ENCODE data around the gene CPLANE1. TPM values are rescaled to one million over a fixed set of nuclear protein-coding genes. Genes with fewer than 3 reads are reported as not detected.
"Not testable (repeated sequence)": the region's sequence is repeated elsewhere in the genome, so short reads cannot be mapped to it uniquely, and the experiment has no call there.

CPLANE1 gene
- 35.5 TPM for total RNA-seq

DNA sequence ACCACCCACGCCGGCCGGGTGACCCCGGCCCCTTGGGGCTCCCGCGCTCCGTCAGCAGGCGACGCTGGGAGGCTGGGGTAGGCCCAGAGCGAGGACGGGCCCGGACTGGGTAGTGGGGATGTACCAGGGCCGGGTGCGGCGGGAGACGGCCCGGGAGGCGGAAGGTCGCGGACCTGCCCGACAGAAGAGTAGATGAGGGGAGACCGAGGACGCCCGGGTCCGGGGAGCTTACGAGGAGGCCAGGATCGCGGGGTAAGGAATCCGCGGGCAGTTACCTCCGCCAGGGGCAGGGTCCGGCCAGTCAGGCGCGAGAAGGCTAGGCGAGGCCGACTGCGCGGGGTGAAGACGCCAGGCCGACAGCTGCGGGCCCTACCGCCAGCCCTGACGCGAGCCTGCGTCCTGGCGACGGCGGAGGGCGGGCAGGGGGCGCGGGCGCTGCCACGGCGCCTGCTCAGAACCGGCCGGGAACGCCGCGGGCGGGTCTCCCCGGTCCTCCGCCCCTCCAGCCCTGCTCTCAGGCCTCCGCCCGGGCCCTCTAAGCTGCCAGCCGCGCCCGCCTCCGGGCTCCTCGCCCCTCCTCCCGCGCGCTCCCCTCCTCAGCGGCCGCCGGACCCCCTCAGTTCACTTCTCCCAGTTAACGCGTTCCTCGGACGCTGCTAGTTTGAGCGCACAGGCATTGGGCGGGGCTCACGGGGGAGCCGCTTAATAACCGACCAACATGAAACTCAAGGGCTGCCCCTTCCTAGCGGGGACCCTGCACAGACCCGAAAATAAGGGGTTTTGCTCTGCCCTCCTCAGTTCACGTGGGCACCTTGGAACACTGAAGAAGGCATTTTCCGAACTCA is at the start of gene CPLANE1:
TSS of gene CPLANE1 (minus strand) at position 407 of the 845 bp plus-strand sequence. CDS start 1,678 bp downstream, outside the sequence.
- H3K27ac ChIP-seq (ENCODE audit: low read depth, low read length): peak within 1 kb of the TSS; percentile 97
- no peaks in the 10 kb centered on the region for H3K27me3 ChIP-seq (ENCODE audit: control insufficient read depth in 3 of 3, insufficient read depth in 3 of 3, low read length in 3 of 3)
- no peaks in the 10 kb centered on the region for H3K36me3 ChIP-seq (ENCODE audit: control insufficient read depth in 3 of 3, insufficient read depth in 3 of 3, low read length in 3 of 3)
- H3K9me3 ChIP-seq (ENCODE audit: control insufficient read depth in 3 of 3, low read length in 3 of 3): no peaks in the 10 kb centered on the region
- H3K4me1 ChIP-seq (ENCODE audit: control insufficient read depth in 3 of 3, insufficient read depth in 3 of 3, low read length in 3 of 3): peaks cover 8 to 10% (median 9%) of the 10 kb centered on the region in 3 donors
- H3K4me3 ChIP-seq (ENCODE audit: low read length in 3 of 3): peak within 1 kb of the TSS; percentile 88 to 93 (median 92)
- peak within 1 kb of the TSS; percentile 96 to 99 (median 97) for H3K9ac ChIP-seq (ENCODE audit: low read depth in 1 of 3, low read length in 3 of 3)

DNA sequence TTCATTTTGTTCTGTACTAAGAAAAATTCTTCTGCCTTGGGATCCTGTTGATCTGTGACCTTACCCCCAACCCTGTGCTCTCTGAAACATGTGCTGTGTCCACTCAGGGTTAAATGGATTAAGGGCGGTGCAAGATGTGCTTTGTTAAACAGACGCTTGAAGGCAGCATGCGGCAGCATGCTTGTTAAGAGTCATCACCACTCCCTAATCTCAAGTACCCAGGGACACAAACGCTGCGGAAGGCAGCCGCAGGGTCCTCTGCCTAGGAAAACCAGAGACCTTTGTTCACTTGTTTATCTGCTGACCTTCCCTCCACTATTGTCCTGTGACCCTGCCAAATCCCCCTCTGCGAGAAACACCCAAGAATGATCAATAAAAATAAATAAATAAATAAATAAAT is 47.1 kb upstream of the CPLANE1 start:
- H3K27ac ChIP-seq (ENCODE audit: low read depth, low read length); H3K4me1 ChIP-seq (ENCODE audit: control insufficient read depth in 3 of 3, insufficient read depth in 3 of 3, low read length in 3 of 3); H3K9me3 ChIP-seq (ENCODE audit: control insufficient read depth in 3 of 3, low read length in 3 of 3); H3K27me3 ChIP-seq (ENCODE audit: control insufficient read depth in 3 of 3, insufficient read depth in 3 of 3, low read length in 3 of 3); H3K4me3 ChIP-seq (ENCODE audit: low read length in 3 of 3); H3K9ac ChIP-seq (ENCODE audit: low read depth in 1 of 3, low read length in 3 of 3): not testable (repeated sequence)
- H3K36me3 ChIP-seq (ENCODE audit: control insufficient read depth in 3 of 3, insufficient read depth in 3 of 3, low read length in 3 of 3): peaks cover 15 to 40% (median 38%) of the 10 kb centered on the region in 3 donors

DNA sequence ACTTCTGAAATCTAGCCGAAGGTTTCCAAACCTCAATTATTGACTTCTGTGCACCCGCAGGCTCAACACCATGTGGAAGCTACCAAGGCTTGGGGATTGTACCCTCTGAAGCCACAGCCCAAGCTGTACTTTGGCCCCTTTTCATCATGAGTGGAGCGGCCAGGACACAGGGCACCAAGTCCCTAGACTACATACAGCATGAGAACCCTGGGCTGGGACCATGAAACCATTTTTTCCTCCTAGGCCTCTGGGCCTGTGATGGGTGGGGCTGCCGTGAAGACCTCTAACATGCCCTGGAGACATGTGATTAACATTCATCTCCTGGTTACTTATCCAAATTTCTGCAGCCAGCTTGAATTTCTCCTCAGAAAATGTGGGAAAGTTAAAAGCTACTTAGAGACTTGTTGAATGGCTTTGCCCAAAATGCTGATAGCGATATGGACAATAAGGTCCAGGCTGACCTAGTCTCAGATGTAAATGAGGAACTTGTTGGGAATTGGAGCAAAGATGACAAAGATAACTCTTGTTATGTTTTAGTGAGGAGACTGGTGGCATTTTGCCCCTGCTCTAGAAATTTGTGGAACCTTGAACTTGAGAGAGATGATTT is 34.1 kb upstream of the CPLANE1 start:
- Histone ChIP-seq H3K36me3 (ENCODE audit: control insufficient read depth in 3 of 3, insufficient read depth in 3 of 3, low read length in 3 of 3) (no peaks in the 10 kb centered on the region), H3K9ac (ENCODE audit: low read depth in 1 of 3, low read length in 3 of 3) (no peak overlapping the region), H3K9me3 (ENCODE audit: control insufficient read depth in 3 of 3, low read length in 3 of 3) (no peaks in the 10 kb centered on the region), H3K4me1 (ENCODE audit: control insufficient read depth in 3 of 3, insufficient read depth in 3 of 3, low read length in 3 of 3) (no peaks in the 10 kb centered on the region), H3K4me3 (ENCODE audit: low read length in 3 of 3) (no peak overlapping the region), H3K27me3 (ENCODE audit: control insufficient read depth in 3 of 3, insufficient read depth in 3 of 3, low read length in 3 of 3) (no peaks in the 10 kb centered on the region), H3K27ac (ENCODE audit: low read depth, low read length) (no peak overlapping the region)

DNA sequence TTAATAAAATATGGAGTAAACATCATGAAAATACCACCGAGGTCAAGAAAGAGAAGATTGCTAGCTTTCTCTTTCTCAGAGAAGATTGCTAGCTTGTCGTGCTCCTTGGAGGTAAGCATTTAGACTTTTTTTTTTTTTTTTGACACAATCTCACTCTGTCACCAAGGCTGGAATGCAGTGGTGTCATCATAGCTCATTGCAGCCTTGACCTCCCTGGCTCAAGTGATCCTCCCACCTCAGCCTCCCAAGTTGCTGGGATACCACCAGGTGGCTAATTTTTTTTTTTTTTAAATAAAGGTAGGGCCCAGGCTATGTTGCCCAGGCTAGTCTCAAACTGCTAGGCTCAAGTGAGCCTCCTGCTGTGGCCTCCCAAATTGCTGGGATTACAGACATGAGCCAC is 26.3 kb upstream of the CPLANE1 start:
- Histone ChIP-seq H3K27ac (ENCODE audit: low read depth, low read length) (no peak overlapping the region), H3K27me3 (ENCODE audit: control insufficient read depth in 3 of 3, insufficient read depth in 3 of 3, low read length in 3 of 3) (no peaks in the 10 kb centered on the region), H3K4me3 (ENCODE audit: low read length in 3 of 3) (no peak overlapping the region), H3K4me1 (ENCODE audit: control insufficient read depth in 3 of 3, insufficient read depth in 3 of 3, low read length in 3 of 3) (no peaks in the 10 kb centered on the region), H3K9ac (ENCODE audit: low read depth in 1 of 3, low read length in 3 of 3) (no peak overlapping the region), H3K36me3 (ENCODE audit: control insufficient read depth in 3 of 3, insufficient read depth in 3 of 3, low read length in 3 of 3) (no peaks in the 10 kb centered on the region), H3K9me3 (ENCODE audit: control insufficient read depth in 3 of 3, low read length in 3 of 3) (no peaks in the 10 kb centered on the region)

DNA sequence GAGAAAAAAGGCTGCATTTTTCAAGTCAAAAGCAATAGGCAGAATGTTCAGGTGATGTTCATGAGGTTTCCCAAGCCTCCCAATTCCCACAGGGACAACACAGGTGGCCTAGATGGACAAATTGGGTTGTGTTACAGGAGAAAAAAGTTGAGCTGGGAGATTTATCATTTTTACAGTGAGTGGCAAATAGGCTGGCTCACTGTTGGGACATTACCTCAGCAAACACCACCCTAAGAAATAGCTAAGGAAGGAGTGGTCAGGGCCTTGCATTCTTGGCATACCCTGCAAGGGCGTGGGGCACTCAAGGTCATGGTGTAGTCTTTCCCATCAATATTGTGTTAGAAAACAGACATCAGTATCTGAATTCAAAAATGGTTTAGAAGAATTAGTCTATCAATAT is 23.3 kb upstream of the CPLANE1 start:
- Histone ChIP-seq H3K36me3 (ENCODE audit: control insufficient read depth in 3 of 3, insufficient read depth in 3 of 3, low read length in 3 of 3) (no peaks in the 10 kb centered on the region), H3K27ac (ENCODE audit: low read depth, low read length) (no peak overlapping the region), H3K4me3 (ENCODE audit: low read length in 3 of 3) (no peak overlapping the region), H3K9ac (ENCODE audit: low read depth in 1 of 3, low read length in 3 of 3) (no peak overlapping the region), H3K9me3 (ENCODE audit: control insufficient read depth in 3 of 3, low read length in 3 of 3) (peaks cover 0 to 2% (median 0%) of the 10 kb centered on the region in 3 donors), H3K4me1 (ENCODE audit: control insufficient read depth in 3 of 3, insufficient read depth in 3 of 3, low read length in 3 of 3) (no peaks in the 10 kb centered on the region), H3K27me3 (ENCODE audit: control insufficient read depth in 3 of 3, insufficient read depth in 3 of 3, low read length in 3 of 3) (no peaks in the 10 kb centered on the region)

DNA sequence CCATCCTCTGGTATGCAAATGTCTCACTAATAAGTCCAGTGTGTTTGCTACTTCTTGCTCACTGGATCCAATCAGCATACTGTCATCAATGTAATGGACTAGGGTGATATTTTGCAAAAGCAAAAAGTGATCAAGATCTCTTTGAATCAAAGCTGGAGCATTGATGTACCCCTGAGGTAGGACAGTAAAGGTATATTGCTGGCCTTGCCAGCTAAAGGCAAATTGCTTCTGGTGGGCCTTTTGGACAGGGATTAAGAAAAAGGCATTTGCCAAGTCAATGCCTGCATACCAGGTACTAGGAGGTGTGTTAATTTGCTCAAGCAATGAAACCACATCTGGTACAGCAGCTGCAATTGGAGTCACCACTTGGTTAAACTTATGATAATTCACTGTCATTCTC is 18.9 kb upstream of the CPLANE1 start:
- not testable (repeated sequence) for H3K27me3 ChIP-seq (ENCODE audit: control insufficient read depth in 3 of 3, insufficient read depth in 3 of 3, low read length in 3 of 3); H3K27ac ChIP-seq (ENCODE audit: low read depth, low read length); H3K4me1 ChIP-seq (ENCODE audit: control insufficient read depth in 3 of 3, insufficient read depth in 3 of 3, low read length in 3 of 3); H3K9me3 ChIP-seq (ENCODE audit: control insufficient read depth in 3 of 3, low read length in 3 of 3); H3K36me3 ChIP-seq (ENCODE audit: control insufficient read depth in 3 of 3, insufficient read depth in 3 of 3, low read length in 3 of 3); H3K9ac ChIP-seq (ENCODE audit: low read depth in 1 of 3, low read length in 3 of 3); H3K4me3 ChIP-seq (ENCODE audit: low read length in 3 of 3)

DNA sequence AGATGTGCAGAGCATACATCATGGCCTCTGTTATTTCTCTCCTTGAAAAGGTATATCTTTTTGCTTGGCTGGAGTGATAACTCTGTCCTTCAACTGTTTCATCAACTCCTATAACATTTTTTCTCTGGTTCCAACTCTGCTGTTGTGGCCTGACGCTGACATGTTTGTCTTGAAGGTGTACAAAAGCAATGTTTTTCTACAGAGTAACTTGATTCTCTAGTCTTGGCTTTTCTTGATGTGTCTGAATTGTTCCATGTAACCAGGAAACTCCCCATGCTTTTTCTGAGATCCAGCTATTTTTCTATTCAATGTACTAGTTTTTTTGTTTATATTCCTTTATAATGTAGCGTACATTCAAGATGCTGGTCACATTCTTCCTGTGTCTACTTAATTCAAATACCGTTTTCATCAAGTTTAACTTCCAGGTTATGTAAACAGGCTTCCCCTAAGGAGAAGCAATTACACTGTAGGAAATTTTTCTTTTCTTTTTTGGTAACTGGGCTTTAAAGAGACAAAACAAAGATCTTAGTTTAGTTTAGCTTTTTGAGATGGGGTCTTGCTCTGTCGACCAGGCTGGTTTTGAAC is 6.7 kb upstream of the CPLANE1 start:
- Histone ChIP-seq H3K27ac (ENCODE audit: low read depth, low read length) (no peak overlapping the region), H3K4me1 (ENCODE audit: control insufficient read depth in 3 of 3, insufficient read depth in 3 of 3, low read length in 3 of 3) (no peaks in the 10 kb centered on the region), H3K36me3 (ENCODE audit: control insufficient read depth in 3 of 3, insufficient read depth in 3 of 3, low read length in 3 of 3) (no peaks in the 10 kb centered on the region), H3K9ac (ENCODE audit: low read depth in 1 of 3, low read length in 3 of 3) (no peak overlapping the region), H3K4me3 (ENCODE audit: low read length in 3 of 3) (no peak overlapping the region), H3K9me3 (ENCODE audit: control insufficient read depth in 3 of 3, low read length in 3 of 3) (no peaks in the 10 kb centered on the region), H3K27me3 (ENCODE audit: control insufficient read depth in 3 of 3, insufficient read depth in 3 of 3, low read length in 3 of 3) (no peaks in the 10 kb centered on the region)

DNA sequence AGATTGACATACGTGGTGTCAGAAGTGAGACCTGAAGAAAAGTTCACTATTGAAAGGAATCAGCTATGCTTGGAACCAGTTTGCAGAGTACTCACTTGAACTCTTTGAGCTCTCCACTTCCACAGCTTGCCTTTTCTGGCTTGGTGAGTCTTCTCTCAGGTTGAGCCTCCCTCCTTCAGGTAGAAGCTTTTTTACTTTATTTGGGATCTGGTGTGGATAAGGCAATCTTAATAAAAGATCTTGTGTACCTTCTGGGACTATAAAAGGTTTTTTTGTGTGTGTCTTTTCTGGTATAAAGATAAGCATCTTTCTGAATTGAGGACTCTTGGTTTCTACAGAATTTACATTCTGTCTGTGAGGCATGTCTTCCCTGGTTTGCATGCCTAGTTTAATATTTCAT is 5.4 kb upstream of the CPLANE1 start:
- H3K4me3 ChIP-seq (ENCODE audit: low read length in 3 of 3): no peak overlapping the region
- no peaks in the 10 kb centered on the region for H3K36me3 ChIP-seq (ENCODE audit: control insufficient read depth in 3 of 3, insufficient read depth in 3 of 3, low read length in 3 of 3)
- no peak overlapping the region for H3K9ac ChIP-seq (ENCODE audit: low read depth in 1 of 3, low read length in 3 of 3)
- H3K27ac ChIP-seq (ENCODE audit: low read depth, low read length): no peak overlapping the region
- H3K9me3 ChIP-seq (ENCODE audit: control insufficient read depth in 3 of 3, low read length in 3 of 3): no peaks in the 10 kb centered on the region
- no peaks in the 10 kb centered on the region for H3K27me3 ChIP-seq (ENCODE audit: control insufficient read depth in 3 of 3, insufficient read depth in 3 of 3, low read length in 3 of 3)
- H3K4me1 ChIP-seq (ENCODE audit: control insufficient read depth in 3 of 3, insufficient read depth in 3 of 3, low read length in 3 of 3): peaks cover 0 to 4% (median 4%) of the 10 kb centered on the region in 3 donors

DNA sequence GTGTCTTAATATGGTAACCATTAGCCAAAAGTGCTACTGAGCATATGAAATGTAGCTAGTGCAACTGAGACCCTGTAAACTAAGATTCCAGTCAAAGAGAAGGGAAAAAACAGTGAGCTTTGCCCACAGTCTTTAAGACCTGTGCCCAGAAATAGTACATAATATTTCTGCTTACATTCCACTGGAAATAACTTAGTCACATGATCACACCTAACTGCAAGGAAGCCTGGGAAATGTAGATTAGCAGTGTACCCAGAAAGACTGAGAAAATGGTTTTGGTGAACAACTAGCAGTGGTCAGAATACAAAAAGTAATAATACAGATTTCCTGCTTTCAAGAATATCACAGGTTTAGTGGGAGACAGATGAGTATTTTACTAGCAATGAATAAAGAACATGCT is 2.5 kb upstream of the CPLANE1 start:
- no peak overlapping the region for H3K27ac ChIP-seq (ENCODE audit: low read depth, low read length)
- no peaks in the 10 kb centered on the region for H3K27me3 ChIP-seq (ENCODE audit: control insufficient read depth in 3 of 3, insufficient read depth in 3 of 3, low read length in 3 of 3)

DNA sequence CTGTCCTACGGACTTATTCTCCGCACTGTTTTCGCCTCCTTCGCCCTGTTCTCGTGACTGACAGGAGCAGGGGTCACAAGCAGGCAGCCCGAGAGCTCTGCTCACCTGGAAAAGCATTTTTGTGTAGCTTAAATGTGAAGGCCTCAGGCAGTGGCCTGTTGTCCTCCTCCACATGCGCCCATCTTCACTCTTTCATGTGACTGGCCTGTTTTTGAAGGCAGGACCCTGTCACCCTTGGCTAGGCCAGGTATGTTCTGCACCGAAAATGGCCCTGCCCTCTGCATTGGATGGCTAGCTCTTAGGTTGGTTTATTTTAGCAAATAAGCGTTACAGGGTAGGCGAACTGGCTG is 614 bp upstream of the CPLANE1 start:
- H3K36me3 ChIP-seq (ENCODE audit: control insufficient read depth in 3 of 3, insufficient read depth in 3 of 3, low read length in 3 of 3): no peaks in the 10 kb centered on the region
- H3K4me1 ChIP-seq (ENCODE audit: control insufficient read depth in 3 of 3, insufficient read depth in 3 of 3, low read length in 3 of 3): peaks cover 8 to 10% (median 9%) of the 10 kb centered on the region in 3 donors
- H3K9ac ChIP-seq (ENCODE audit: low read depth in 1 of 3, low read length in 3 of 3): peak overlapping the region; percentile 96 to 99 (median 97)
- H3K27me3 ChIP-seq (ENCODE audit: control insufficient read depth in 3 of 3, insufficient read depth in 3 of 3, low read length in 3 of 3): no peaks in the 10 kb centered on the region
- no peaks in the 10 kb centered on the region for H3K9me3 ChIP-seq (ENCODE audit: control insufficient read depth in 3 of 3, low read length in 3 of 3)
- H3K4me3 ChIP-seq (ENCODE audit: low read length in 3 of 3): peak overlapping the region; percentile 88 to 93 (median 92)
- peak overlapping the region; percentile 97 for H3K27ac ChIP-seq (ENCODE audit: low read depth, low read length)

More for the DNA sequence above, 2.5 kb upstream of the CPLANE1 start:
- H3K4me3 ChIP-seq (ENCODE audit: low read length in 3 of 3): no peak overlapping the region
- H3K9me3 ChIP-seq (ENCODE audit: control insufficient read depth in 3 of 3, low read length in 3 of 3): no peaks in the 10 kb centered on the region
- H3K4me1 ChIP-seq (ENCODE audit: control insufficient read depth in 3 of 3, insufficient read depth in 3 of 3, low read length in 3 of 3): peaks cover 8 to 10% (median 9%) of the 10 kb centered on the region in 3 donors
- no peak overlapping the region for H3K9ac ChIP-seq (ENCODE audit: low read depth in 1 of 3, low read length in 3 of 3)
- no peaks in the 10 kb centered on the region for H3K36me3 ChIP-seq (ENCODE audit: control insufficient read depth in 3 of 3, insufficient read depth in 3 of 3, low read length in 3 of 3)

Measured in skeletal muscle tissue (tissue), 4 donors.